AG09309 (cell line): ENCODE data around the gene AASS.

Experiments
- DNase-seq: peaks from one replicate; pipeline ENCODE4 v3.0.0-alpha.2; 2010; ENCODE audit warnings: low read depth
- H3K4me3 ChIP-seq: 2 replicates; pipeline ENCODE4 v1.5.1; 2011; ENCODE audit warnings: mild to moderate bottlenecking, low read depth, low read length, moderate library complexity; ENCODE audit not compliant: control insufficient read depth
- CTCF ChIP-seq: IDR thresholded peaks from 2 replicates; pipeline ENCODE4 v1.5.1; 2011; ENCODE audit warnings: mild to moderate bottlenecking, low read depth, low read length, inconsistent platforms; ENCODE audit not compliant: insufficient read depth, control insufficient read depth; ENCODE audit errors: missing control alignments

The AASS gene

GRCh38 chr7:122038134-122038533 lies 105.9 kb downstream of the AASS start:
- no peak for DNase-seq
- H3K4me3 ChIP-seq: no peak overlapping the region
- no peak for TF ChIP-seq CTCF

GRCh38 chr7:122035876-122036275 lies 108.2 kb downstream of the AASS start:
- TF ChIP-seq CTCF: no peak
- H3K4me3 ChIP-seq: no peak overlapping the region
- DNase-seq: no peak

- TF ChIP-seq CTCF: no peak
- no peak for DNase-seq
- H3K4me3 ChIP-seq: no peak overlapping the region
These were observed 110.4 kb downstream of the AASS start for GRCh38 chr7:122033641-122034040.

GRCh38 chr7:122027058-122027457 lies 117.0 kb downstream of the AASS start:
- no peak for TF ChIP-seq CTCF
- no peak overlapping the region for H3K4me3 ChIP-seq
- no peak for DNase-seq
